ENCODE results near the gene MEIS2.

DNA sequence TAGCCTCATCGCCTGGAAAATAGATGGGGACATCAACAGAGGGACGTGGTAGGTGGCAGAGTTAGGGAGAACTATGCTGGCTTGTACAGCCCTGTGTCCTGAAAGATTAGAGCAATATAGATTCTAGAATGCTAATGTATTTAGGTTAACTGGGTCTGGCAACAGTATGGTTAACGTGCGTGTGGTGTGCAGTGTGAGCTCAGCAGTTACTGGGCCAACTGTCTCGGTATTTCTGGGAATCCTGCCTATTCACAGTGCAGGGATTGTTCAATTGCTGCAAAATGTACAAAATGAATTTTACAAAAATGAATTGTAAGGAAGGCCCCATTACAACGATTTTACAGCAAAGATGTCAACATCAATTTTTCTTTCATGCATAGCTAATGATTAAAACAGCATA lies 20.6 kb downstream of the MEIS2 start:
- TF ChIP-seq, protein P1, sequence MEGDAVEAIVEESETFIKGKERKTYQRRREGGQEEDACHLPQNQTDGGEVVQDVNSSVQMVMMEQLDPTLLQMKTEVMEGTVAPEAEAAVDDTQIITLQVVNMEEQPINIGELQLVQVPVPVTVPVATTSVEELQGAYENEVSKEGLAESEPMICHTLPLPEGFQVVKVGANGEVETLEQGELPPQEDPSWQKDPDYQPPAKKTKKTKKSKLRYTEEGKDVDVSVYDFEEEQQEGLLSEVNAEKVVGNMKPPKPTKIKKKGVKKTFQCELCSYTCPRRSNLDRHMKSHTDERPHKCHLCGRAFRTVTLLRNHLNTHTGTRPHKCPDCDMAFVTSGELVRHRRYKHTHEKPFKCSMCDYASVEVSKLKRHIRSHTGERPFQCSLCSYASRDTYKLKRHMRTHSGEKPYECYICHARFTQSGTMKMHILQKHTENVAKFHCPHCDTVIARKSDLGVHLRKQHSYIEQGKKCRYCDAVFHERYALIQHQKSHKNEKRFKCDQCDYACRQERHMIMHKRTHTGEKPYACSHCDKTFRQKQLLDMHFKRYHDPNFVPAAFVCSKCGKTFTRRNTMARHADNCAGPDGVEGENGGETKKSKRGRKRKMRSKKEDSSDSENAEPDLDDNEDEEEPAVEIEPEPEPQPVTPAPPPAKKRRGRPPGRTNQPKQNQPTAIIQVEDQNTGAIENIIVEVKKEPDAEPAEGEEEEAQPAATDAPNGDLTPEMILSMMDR (IDR thresholded peaks at IDR 0.05) = no peak
- no peak for TF ChIP-seq POLR2A (IDR thresholded peaks at IDR 0.05)
